Neuron (in vitro differentiated cells): Measurements from ENCODE around the gene ARHGEF33.

ENCODE experiments used
- H2AFZ ChIP-seq: one replicate; pipeline ENCODE4 v1.6.1; 2013; ENCODE audit warnings: low read depth, mild to moderate bottlenecking, inconsistent platforms, low read length, moderate library complexity
- H3K27me3 ChIP-seq: one replicate; pipeline ENCODE4 v1.6.1; 2013; ENCODE audit warnings: low read length; ENCODE audit not compliant: insufficient read depth
- H3K36me3 ChIP-seq: one replicate; pipeline ENCODE4 v1.6.1; 2013; ENCODE audit warnings: low read length; ENCODE audit not compliant: insufficient read depth
- H3K4me1 ChIP-seq: one replicate; pipeline ENCODE4 v1.6.1; 2013; ENCODE audit warnings: low read length; ENCODE audit not compliant: insufficient read depth
- H3K4me3 ChIP-seq: 2 replicates; pipeline ENCODE4 v1.5.1; 2013; ENCODE audit warnings: mild to moderate bottlenecking, low read length, moderate library complexity
- H3K9me3 ChIP-seq: one replicate; pipeline ENCODE4 v1.6.1; 2013; ENCODE audit warnings: low read length

ARHGEF33 gene

DNA sequence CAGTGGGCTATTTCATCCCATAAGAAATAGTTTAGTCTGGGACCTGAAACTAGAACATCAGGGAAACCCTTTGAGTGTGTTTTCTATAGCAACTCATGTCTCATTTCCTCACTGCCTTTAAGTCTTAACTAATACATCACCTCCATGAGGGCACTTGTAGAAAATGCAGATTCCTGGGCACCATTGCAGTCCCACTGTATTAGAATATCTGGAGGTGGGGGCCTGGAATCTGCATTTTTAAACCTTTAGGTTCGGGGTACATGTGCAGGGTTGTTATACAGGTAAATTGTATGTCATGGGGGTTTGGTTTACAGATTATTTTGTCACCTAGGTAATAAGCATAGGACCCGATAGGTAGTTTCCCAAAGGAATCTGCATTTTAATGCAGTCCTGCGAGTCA lies 87.4 kb downstream of the ARHGEF33 start:
- Histone ChIP-seq H3K4me3 (no peak overlapping the region), H3K36me3 (peaks cover 4% of the 10 kb centered on the region), H3K4me1 (peaks cover 8% of the 10 kb centered on the region), H2AFZ (no peak overlapping the region), H3K9me3 (no peaks in the 10 kb centered on the region), H3K27me3 (no peaks in the 10 kb centered on the region)

DNA sequence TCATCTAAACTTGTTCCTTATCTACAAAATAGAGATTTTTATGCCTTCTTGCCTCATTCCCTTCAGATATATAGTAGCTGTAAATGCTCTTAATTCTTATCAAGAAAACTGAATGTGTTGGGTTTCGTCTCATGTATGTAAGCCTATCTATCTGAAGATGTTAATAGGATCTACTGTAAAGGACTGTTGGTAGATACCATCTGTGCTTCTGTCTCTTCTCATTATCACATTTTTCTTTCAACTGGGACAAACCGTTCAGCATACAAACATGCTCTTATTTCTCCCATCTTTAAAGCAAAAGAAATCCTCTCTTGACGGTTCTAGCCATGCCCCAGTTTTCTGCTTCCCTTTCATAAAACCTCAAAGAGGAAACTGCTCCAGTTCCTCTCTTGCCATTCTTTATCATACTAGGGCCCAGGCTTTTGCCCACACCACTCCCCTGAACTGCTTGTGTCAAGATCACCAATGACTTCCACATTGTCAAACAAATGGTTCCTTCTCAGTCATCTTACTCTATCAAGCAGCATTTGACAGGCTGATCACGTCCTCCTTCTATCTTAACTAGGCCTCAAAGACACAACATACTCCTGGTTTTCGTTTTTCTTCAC lies 88.7 kb downstream of the ARHGEF33 start:
- H3K27me3 ChIP-seq, result no peaks in the 10 kb centered on the region
- H3K9me3 ChIP-seq, result no peaks in the 10 kb centered on the region

DNA sequence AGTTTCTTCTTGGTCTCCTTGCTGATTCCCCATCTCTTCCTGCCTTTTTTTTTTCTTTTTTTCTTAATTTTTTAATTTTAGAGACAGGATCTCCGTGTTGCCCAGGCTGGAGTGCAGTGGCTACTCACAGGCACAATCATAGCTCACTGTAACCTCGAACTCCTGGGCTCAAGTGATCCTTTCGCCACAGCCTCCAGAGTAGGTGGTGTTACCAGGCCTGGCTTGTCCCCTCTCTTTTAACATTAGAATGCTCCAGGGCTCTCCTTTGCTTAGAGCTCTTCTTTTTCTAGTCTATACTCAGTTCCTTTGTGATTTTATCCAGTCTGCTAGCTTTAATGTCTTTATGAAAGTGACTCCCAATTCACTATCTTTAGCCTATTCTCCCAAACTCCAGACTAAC lies 89.2 kb downstream of the ARHGEF33 start:
- Histone ChIP-seq H3K36me3 (peaks cover 4% of the 10 kb centered on the region), H3K4me3 (no peak overlapping the region), H3K9me3 (no peaks in the 10 kb centered on the region), H3K27me3 (no peaks in the 10 kb centered on the region), H2AFZ (no peak overlapping the region), H3K4me1 (peaks cover 8% of the 10 kb centered on the region)

More for the DNA sequence above, 88.7 kb downstream of the ARHGEF33 start:
- Histone ChIP-seq H3K36me3 (peaks cover 4% of the 10 kb centered on the region), H3K4me3 (no peak overlapping the region), H2AFZ (no peak overlapping the region), H3K4me1 (peaks cover 8% of the 10 kb centered on the region)

DNA sequence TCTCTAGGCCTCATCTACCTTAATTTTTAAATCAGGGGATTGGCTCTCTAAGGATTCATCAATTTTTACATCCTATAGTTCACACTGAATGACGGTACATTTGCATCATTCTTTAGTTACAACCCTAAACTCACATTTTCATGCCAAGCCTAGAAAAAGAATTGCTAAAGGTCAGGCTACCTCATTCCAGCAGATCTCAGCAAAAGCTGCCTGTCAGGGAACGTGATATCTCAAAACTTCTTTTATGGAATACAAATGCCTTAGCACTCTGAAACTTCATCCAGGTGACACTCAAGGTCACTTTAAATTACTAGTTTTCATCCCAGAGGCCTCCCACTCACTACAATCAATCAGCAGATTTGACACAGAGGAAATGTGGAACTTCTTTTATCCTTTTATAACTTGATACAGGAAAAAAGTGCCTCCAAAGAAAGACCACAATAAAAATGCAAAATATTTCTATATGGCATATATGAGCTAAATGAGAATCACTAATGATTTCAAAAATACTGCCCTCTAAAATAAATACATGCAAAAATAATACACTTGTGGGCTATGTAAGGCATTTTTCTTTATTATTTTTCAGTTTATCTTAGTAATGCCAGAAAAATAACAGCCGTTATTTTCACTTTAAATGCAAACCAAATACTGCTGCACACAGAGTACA lies 91.5 kb downstream of the ARHGEF33 start:
- Histone ChIP-seq H3K4me3 (no peak overlapping the region), H3K9me3 (peaks cover 3% of the 10 kb centered on the region), H3K36me3 (peaks cover 19% of the 10 kb centered on the region), H2AFZ (no peak overlapping the region), H3K4me1 (peaks cover 8% of the 10 kb centered on the region), H3K27me3 (no peaks in the 10 kb centered on the region)

DNA sequence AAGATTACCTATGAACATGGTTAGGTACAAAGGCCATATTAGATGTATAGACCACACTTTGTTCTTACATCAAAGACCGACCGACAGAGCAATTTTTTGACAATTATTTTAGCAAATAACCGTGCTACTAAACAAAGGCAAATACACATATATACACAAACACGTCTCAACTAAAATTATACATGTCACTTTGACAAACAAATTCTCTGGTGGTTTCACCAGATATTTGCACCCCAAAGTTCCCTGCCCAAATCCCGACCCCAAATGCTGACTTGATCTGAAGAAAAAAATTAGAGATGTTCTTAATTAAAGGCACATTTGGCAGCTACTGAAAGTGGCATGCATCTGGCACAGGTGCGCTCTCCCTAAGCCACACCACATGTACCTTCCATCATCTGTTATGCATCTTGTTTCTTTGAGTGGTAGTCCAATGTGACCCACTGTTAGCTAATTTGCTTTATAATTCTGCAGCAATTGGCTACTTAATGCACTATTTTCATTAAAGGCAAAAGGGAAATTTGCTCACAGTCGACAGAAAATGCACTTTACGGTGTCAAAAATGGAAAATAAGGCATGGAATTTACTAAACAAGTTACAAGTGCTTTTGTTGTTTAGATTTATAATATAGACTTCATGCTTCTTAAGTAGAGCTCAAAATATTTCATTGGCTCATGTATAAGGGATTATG lies 92.1 kb downstream of the ARHGEF33 start:
- Histone ChIP-seq H3K4me1 (peaks cover 8% of the 10 kb centered on the region), H3K4me3 (no peak overlapping the region), H2AFZ (no peak overlapping the region), H3K36me3 (peaks cover 25% of the 10 kb centered on the region), H3K9me3 (peaks cover 3% of the 10 kb centered on the region), H3K27me3 (no peaks in the 10 kb centered on the region)

DNA sequence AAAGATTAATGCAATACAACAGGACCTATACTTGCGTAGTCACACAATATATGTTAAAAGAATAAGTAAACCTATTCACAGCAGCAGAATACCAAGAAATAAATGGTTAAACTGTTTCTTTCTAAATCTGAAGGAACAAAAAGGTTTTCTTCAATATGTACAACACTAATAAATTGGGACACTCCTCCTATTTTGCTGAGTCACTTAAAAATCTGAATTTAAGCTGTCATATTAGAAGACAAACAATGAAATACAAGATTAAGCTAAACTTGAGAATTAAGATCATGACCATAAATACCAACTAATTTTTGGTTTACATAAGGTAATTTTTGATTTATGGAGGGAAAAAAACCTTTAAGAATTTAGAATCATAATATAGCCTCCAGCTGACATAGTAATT lies 92.8 kb downstream of the ARHGEF33 start:
- H2AFZ ChIP-seq, result no peak overlapping the region
- H3K36me3 ChIP-seq, result peaks cover 30% of the 10 kb centered on the region
- H3K4me1 ChIP-seq, result peaks cover 8% of the 10 kb centered on the region

DNA sequence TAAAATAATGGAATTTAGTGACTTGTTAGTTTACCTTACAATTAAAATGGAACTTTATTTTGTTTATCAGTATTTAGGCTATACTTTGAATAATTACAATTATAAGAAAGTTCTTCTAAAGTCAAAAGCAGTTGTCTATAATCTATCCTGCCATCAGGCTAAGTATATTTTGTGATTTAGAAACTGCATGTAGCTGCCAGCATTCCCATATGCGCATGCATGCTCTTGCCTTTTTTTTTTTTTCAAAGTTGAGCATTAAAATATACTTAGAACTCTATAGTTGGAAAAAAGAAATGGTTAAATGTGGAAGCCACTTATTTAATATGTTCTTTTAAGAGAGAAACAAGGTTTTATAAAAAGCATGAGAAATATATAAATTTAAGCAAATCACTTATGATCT lies 99.0 kb downstream of the ARHGEF33 start:
- H3K36me3 ChIP-seq, result peaks cover 67% of the 10 kb centered on the region
- H3K9me3 ChIP-seq, result peaks cover 3% of the 10 kb centered on the region
- no peak overlapping the region for H2AFZ ChIP-seq
- no peak overlapping the region for H3K4me3 ChIP-seq
- H3K4me1 ChIP-seq, result no peaks in the 10 kb centered on the region
- H3K27me3 ChIP-seq, result no peaks in the 10 kb centered on the region

More for the DNA sequence above, 92.8 kb downstream of the ARHGEF33 start:
- Histone ChIP-seq H3K9me3 (peaks cover 3% of the 10 kb centered on the region), H3K27me3 (no peaks in the 10 kb centered on the region), H3K4me3 (no peak overlapping the region)

DNA sequence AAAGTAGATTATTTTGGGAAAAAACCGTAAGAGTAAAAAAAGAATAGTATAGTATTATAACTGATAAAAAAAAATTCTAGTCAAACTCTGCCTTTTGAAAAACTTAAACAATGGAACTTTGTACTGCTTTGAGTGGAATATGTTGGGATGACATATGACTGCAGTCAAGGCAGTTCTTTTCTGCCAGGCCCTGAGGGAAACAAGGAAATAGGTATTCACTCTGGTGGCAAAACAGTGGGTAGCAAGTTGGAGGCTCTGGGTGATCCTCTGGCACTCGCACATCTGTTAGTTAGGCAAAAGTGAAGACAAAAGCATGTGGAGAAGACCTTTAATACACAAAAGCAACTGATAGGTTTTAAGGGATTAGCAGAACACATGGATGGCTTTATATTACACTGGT lies 102.2 kb downstream of the ARHGEF33 start:
- H3K9me3 ChIP-seq, result no peaks in the 10 kb centered on the region
- H2AFZ ChIP-seq, result no peak overlapping the region
- no peaks in the 10 kb centered on the region for H3K27me3 ChIP-seq
- H3K4me1 ChIP-seq, result no peaks in the 10 kb centered on the region
- H3K36me3 ChIP-seq, result peaks cover 65% of the 10 kb centered on the region
- H3K4me3 ChIP-seq, result no peak overlapping the region

DNA sequence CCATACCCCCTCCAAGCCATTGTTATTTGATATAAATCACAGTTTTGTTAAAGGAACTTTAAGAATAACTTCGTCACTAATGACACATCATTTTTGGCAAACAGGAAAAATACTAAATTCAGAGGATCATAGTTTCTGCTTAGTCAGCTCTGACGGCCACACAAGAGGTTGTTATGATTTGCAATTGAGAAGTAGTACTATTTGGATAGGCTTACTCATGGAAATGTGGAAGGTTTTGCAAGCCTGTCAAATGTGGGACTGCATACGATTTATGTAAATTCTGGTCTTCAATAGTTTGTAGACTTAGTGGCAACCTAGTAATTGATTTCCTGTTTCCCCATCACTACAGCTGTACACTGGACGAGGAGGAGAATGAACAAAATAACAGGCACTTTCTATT lies 108.1 kb downstream of the ARHGEF33 start:
- peaks cover 70% of the 10 kb centered on the region for H3K36me3 ChIP-seq
- no peaks in the 10 kb centered on the region for H3K9me3 ChIP-seq
- H3K27me3 ChIP-seq, result no peaks in the 10 kb centered on the region
- no peaks in the 10 kb centered on the region for H3K4me1 ChIP-seq
- no peak overlapping the region for H3K4me3 ChIP-seq
- H2AFZ ChIP-seq, result no peak overlapping the region

DNA sequence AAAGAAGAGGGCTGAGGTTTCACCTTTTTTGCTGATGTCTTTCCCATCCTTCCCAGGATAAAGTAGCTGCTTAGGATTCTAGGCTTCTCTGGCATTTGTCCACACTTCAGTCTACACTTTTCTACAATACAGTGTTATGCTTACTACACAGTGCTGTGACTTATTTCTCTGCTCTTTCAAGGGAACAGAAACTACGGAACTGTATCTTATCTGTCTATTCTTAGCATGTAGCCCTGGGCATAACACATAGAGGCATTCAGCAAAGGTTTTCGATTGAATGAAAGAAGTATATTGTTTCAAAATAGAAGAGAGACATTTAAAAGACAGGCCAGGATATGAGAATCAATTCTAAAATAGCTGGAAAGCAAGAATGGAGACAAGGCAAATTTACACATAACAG lies 110.9 kb downstream of the ARHGEF33 start:
- Histone ChIP-seq H3K27me3 (no peaks in the 10 kb centered on the region), H2AFZ (no peak overlapping the region), H3K9me3 (no peaks in the 10 kb centered on the region), H3K36me3 (peaks cover 65% of the 10 kb centered on the region), H3K4me3 (no peak overlapping the region), H3K4me1 (no peaks in the 10 kb centered on the region)

- Histone ChIP-seq H3K9me3 (peaks cover 2% of the 10 kb centered on the region), H2AFZ (no peak overlapping the region), H3K4me3 (no peak overlapping the region), H3K36me3 (peaks cover 71% of the 10 kb centered on the region), H3K27me3 (no peaks in the 10 kb centered on the region), H3K4me1 (no peaks in the 10 kb centered on the region)
Observed at GRCh38 chr2:39007875-39008504, 118.3 kb downstream of the ARHGEF33 start.

GRCh38 chr2:39008665-39009064 lies 119.0 kb downstream of the ARHGEF33 start:
- Histone ChIP-seq H3K36me3 (peaks cover 77% of the 10 kb centered on the region), H3K27me3 (no peaks in the 10 kb centered on the region), H3K4me1 (no peaks in the 10 kb centered on the region)

DNA sequence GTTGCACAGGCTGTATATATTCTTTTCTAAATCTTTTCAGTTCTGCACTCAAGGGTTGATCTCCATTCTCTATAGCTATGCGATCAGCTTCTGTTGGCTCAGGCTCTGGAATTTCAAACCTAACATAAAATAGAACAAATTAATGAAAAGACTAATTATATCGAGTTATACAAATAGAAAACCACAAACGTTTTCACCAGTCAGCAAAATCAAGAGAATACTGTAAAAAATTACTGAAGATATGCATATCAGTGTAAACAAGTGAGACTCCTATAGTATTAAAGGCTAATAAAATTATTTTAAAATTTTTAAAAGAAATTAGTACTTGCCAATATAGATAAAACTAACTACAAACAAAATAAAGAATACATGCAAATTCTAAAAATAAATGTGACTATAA lies 124.2 kb downstream of the ARHGEF33 start:
- H3K4me3 ChIP-seq, result no peak overlapping the region
- no peaks in the 10 kb centered on the region for H3K4me1 ChIP-seq
- H3K9me3 ChIP-seq, result no peaks in the 10 kb centered on the region
- no peak overlapping the region for H2AFZ ChIP-seq
- H3K36me3 ChIP-seq, result peaks cover 42% of the 10 kb centered on the region
- H3K27me3 ChIP-seq, result no peaks in the 10 kb centered on the region

More at GRCh38 chr2:39008665-39009064, 119.0 kb downstream of the ARHGEF33 start:
- no peak overlapping the region for H3K4me3 ChIP-seq
- peaks cover 2% of the 10 kb centered on the region for H3K9me3 ChIP-seq
- no peak overlapping the region for H2AFZ ChIP-seq
